ENCODE results near the gene C15orf40.
A peak's percentile ranks its signal among the peaks of the same experiment; 100 is the strongest.

C15orf40 gene

DNA sequence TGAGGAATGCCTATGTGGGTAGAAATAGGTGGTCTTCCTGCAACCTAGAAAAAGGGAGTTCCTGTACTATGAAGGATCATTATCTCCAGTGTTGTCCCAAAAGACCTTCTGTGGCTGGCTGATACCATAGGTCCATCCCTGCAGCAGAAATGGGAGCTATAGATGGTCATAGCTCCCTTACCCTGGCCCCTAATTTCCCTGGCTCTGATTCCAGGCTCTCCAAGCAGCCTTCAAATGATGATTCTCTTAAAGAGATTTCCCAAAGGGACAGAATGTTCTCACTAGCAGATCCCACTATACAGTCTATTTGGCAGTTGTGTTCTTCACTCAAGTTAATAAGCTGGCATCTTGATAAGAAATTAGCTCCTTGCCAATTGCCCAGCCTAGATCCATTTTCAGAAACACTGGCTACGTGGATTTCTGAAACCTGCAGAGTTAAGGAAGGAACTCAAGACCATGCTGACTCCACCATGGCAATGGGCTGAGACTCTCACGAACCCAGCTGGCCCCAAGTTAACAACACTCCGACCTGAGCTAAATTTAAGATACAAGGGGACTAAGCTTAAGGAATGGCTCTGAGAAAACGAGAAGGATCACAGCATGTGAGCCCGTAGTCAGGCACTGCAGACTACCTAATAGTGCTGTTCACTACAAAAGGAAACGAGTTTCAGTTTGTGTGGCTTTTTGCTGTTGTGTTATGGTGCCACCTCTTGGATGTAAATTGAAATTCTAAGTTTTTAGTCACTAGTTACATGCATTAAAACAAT, 11.4 kb downstream of the C15orf40 start:
- Histone ChIP-seq H3K4me3 (ENCODE audit: low read depth, low read length) (no peak overlapping the region), H3K36me3 (peaks cover 5% of the 10 kb centered on the region), H3K27me3 (ENCODE audit: insufficient read depth, low read depth, severe bottlenecking) (no peaks in the 10 kb centered on the region), H3K27ac (peak overlapping the region; percentile 15), H3K9me3 (ENCODE audit: severe bottlenecking) (no peaks in the 10 kb centered on the region)
- DNase-seq: peak; percentile 33
- TF ChIP-seq, protein P1, sequence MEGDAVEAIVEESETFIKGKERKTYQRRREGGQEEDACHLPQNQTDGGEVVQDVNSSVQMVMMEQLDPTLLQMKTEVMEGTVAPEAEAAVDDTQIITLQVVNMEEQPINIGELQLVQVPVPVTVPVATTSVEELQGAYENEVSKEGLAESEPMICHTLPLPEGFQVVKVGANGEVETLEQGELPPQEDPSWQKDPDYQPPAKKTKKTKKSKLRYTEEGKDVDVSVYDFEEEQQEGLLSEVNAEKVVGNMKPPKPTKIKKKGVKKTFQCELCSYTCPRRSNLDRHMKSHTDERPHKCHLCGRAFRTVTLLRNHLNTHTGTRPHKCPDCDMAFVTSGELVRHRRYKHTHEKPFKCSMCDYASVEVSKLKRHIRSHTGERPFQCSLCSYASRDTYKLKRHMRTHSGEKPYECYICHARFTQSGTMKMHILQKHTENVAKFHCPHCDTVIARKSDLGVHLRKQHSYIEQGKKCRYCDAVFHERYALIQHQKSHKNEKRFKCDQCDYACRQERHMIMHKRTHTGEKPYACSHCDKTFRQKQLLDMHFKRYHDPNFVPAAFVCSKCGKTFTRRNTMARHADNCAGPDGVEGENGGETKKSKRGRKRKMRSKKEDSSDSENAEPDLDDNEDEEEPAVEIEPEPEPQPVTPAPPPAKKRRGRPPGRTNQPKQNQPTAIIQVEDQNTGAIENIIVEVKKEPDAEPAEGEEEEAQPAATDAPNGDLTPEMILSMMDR (IDR thresholded peaks at IDR 0.05; ENCODE audit: low read depth, low read length): peak; percentile 48; the same call in 1 of the 2 replicates

DNA sequence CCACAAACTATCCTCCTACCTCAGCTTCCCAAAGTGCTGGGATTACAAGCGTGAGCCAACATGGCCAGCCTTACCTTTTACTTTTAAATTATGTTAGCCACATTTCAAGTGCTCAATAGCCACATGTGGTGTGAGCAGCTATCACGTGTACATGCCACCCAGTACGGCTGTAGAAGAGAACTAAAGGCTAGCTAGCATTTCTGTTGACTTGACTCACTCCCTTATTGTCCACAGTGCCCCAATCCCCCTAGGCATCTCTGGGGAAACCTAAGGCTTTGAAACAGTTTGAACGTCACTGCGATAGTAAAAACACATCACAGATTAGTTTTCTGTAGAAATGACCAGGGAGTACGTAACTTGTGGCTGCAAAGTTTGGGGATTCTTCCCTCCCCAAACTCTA, 12.0 kb downstream of the C15orf40 start:
- peaks cover 5% of the 10 kb centered on the region for H3K36me3 ChIP-seq
- peak overlapping the region; percentile 15; the same call in 1 of the 2 replicates for H3K27ac ChIP-seq
- no peaks in the 10 kb centered on the region for H3K27me3 ChIP-seq (ENCODE audit: insufficient read depth, low read depth, severe bottlenecking)
- DNase-seq: no peak
- TF ChIP-seq, protein P1 (IDR thresholded peaks at IDR 0.05; ENCODE audit: low read depth, low read length): no peak
- no peaks in the 10 kb centered on the region for H3K9me3 ChIP-seq (ENCODE audit: severe bottlenecking)
- H3K4me3 ChIP-seq (ENCODE audit: low read depth, low read length): no peak overlapping the region

DNA sequence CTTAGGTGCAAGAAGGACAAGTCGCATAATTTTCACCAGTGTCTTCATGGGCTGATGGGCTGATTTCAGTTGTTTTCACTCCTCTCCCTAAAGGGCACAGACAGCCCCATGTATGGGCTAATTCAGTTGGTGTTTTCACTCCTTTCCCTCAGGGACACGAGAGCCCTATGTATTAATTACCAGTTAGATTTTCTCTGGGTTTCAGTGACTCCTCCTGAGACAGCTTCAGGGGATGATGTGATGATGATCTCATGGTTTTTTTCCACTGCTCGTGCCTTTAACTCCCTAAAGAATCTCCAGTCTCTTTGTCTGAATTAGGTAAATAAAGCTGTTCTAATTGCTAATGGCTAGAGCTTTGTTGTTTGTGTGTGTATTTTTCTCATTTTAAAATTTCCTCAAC, 15.5 kb downstream of the C15orf40 start:
- H3K9me3 ChIP-seq (ENCODE audit: severe bottlenecking): no peaks in the 10 kb centered on the region
- H3K27ac ChIP-seq: peak overlapping the region; percentile 58
- H3K36me3 ChIP-seq: peaks cover 8% of the 10 kb centered on the region
- DNase-seq: no peak
- TF ChIP-seq, protein P1 (IDR thresholded peaks at IDR 0.05; ENCODE audit: low read depth, low read length): no peak
- no peak overlapping the region for H3K4me3 ChIP-seq (ENCODE audit: low read depth, low read length)
- H3K27me3 ChIP-seq (ENCODE audit: insufficient read depth, low read depth, severe bottlenecking): no peaks in the 10 kb centered on the region

DNA sequence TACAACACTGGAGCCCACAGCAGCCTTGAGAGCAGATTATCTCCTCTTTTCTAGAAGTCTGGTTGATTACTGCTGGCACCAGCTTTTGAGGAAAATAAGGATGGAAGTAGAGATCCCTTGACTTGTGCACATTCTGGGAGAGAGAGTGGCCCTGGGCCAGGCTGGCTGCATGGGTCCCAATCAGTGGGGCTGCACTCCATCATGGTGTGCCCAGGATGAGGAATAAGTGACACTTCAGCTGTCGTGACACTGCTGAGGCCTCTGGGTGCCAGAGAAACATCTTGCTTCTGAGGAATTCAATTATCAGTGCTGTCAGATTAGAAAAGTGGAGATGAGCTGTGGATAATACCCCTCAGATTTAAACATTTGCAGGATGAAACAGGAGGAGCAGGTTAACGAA, 16.4 kb downstream of the C15orf40 start:
- no peak for DNase-seq
- Histone ChIP-seq H3K36me3 (peaks cover 13% of the 10 kb centered on the region), H3K4me3 (ENCODE audit: low read depth, low read length) (no peak overlapping the region), H3K9me3 (ENCODE audit: severe bottlenecking) (no peaks in the 10 kb centered on the region), H3K27ac (peak overlapping the region; percentile 50), H3K27me3 (ENCODE audit: insufficient read depth, low read depth, severe bottlenecking) (no peaks in the 10 kb centered on the region)
- TF ChIP-seq, protein P1 (IDR thresholded peaks at IDR 0.05; ENCODE audit: low read depth, low read length): no peak

DNA sequence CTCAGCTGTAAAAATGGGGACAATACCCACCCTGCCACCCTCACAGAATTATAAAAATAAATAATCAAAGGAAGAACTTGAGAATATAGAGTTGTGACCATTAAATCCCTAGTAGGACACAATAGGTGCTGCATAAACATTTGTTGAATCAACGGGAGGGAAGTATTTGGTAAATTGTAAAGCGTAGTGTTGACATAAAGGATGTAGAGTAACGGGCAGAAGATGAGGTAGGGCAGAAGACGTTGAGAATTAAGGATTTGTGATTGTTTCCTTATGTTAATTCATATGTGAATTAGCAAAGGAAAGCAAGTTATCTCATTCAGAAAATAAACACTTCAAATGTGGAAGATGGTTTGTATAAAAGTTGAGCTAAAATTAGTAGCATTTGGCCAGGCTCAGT, 18.3 kb downstream of the C15orf40 start:
- DNase-seq: no peak
- no peaks in the 10 kb centered on the region for H3K27me3 ChIP-seq (ENCODE audit: insufficient read depth, low read depth, severe bottlenecking)
- peaks cover 28% of the 10 kb centered on the region for H3K36me3 ChIP-seq
- H3K4me3 ChIP-seq (ENCODE audit: low read depth, low read length): no peak overlapping the region
- no peak overlapping the region for H3K27ac ChIP-seq
- TF ChIP-seq, protein P1 (IDR thresholded peaks at IDR 0.05; ENCODE audit: low read depth, low read length): no peak
- no peaks in the 10 kb centered on the region for H3K9me3 ChIP-seq (ENCODE audit: severe bottlenecking)
